Endodermal cell (in vitro differentiated cells): ENCODE results near the gene ZNF48. TPM values are rescaled to one million over a fixed set of nuclear protein-coding genes. Genes with fewer than 3 reads are reported as not detected.

ENCODE experiments used
- DNase-seq: peaks from one replicate; pipeline ENCODE4 v3.0.0-alpha.2; 2017
- H3K27ac ChIP-seq: 2 replicates; pipeline ENCODE4 v1.5.1; 2013; ENCODE audit warnings: mild to moderate bottlenecking, low read depth, low read length, moderate library complexity
- H3K27me3 ChIP-seq: 2 replicates; pipeline ENCODE4 v1.6.1; 2013; ENCODE audit warnings: mild to moderate bottlenecking, low read length, moderate library complexity; ENCODE audit not compliant: insufficient read depth, control insufficient read depth, poor library complexity, severe bottlenecking
- H3K36me3 ChIP-seq: 2 replicates; pipeline ENCODE4 v1.7.0; 2013; ENCODE audit warnings: mild to moderate bottlenecking, low read length, moderate library complexity; ENCODE audit not compliant: control insufficient read depth, insufficient read depth
- H3K4me1 ChIP-seq: one replicate; pipeline ENCODE4 v1.7.0; 2013; ENCODE audit warnings: low read length; ENCODE audit not compliant: control insufficient read depth, insufficient read depth
- H3K4me3 ChIP-seq: 2 replicates; pipeline ENCODE4 v1.5.1; 2013; ENCODE audit warnings: mild to moderate bottlenecking, low read length, moderate library complexity
- H3K9ac ChIP-seq: 2 replicates; pipeline ENCODE4 v1.6.1; 2013; ENCODE audit warnings: mild to moderate bottlenecking, low read length, moderate library complexity; ENCODE audit not compliant: poor library complexity, severe bottlenecking; ENCODE audit errors: extremely low read depth
- H3K9me3 ChIP-seq: 2 replicates; pipeline ENCODE4 v1.6.1; 2013; ENCODE audit warnings: mild to moderate bottlenecking, low read length, moderate library complexity; ENCODE audit not compliant: control insufficient read depth
- H3K27ac Mint-ChIP-seq: 2 replicates; pipeline ENCODE4 v1.8.0; 2020; ENCODE audit warnings: mixed read lengths
- H3K27me3 Mint-ChIP-seq: 2 replicates; pipeline ENCODE4 v1.8.0; 2021; ENCODE audit warnings: mild to moderate bottlenecking, mixed read lengths; ENCODE audit not compliant: insufficient read depth
- H3K36me3 Mint-ChIP-seq: 2 replicates; pipeline ENCODE4 v1.8.0; 2020; ENCODE audit warnings: low read depth, mixed read lengths
- H3K4me1 Mint-ChIP-seq: 2 replicates; pipeline ENCODE4 v1.8.0; 2020; ENCODE audit warnings: mixed read lengths
- H3K4me3 Mint-ChIP-seq: 2 replicates; pipeline ENCODE4 v1.8.0; 2020; ENCODE audit warnings: mild to moderate bottlenecking, moderate library complexity, mixed read lengths
- H3K9me3 Mint-ChIP-seq: 2 replicates; pipeline ENCODE4 v1.8.0; 2020; ENCODE audit warnings: mild to moderate bottlenecking, mixed read lengths
- CTCF ChIP-seq: fragments of 200-600 bp; sonication (generic); conservative IDR thresholded peaks from 2 replicates; pipeline ENCODE4 v1.5.0; 2021; ENCODE audit warnings: antibody characterized with exemption, mild to moderate bottlenecking
- WGBS, 2 experiments: methylation state at CpG; one replicate each; pipeline versions ENCODE4 v1.1.5 to v1.1.7; 2013; ENCODE audit warnings: missing lambda C conversion rate in 2 of 2, mixed read lengths in 1 of 2; ENCODE audit not compliant: insufficient coverage in 1 of 2, insufficient read length in 1 of 2; 5-methylcytosine and 5-hydroxymethylcytosine counted together
- total RNA-seq, 2 donors: library from RNA; stranded (reverse); fragmentation: NEBNext Ultra II Directional in 1 of 2; extraction: Animal tissue kit (Norgen Biotek cat#: 25700) in 1 of 2; gene quantifications; 2 replicates in 1 of 2; 3 replicates in 1 of 2; pipeline ENCODE4 v1.2.1, GENCODE V29; 2021

ZNF48 gene
- total RNA-seq, 2 donors from 2014 or later = 40.1 to 58.4 TPM

GRCh38 chr16:30359871-30360170 lies 35.4 kb upstream of the ZNF48 start:
- no peak overlapping the region for H3K4me3 ChIP-seq
- no peaks in the 10 kb centered on the region for H3K27me3 ChIP-seq
- peaks cover 34% of the 10 kb centered on the region for H3K36me3 ChIP-seq
- H3K9ac ChIP-seq = no peak overlapping the region
- H3K4me3 Mint-ChIP-seq = no peak overlapping the region
- no peak overlapping the region for H3K27ac Mint-ChIP-seq
- no peaks in the 10 kb centered on the region for H3K9me3 ChIP-seq
- H3K4me1 ChIP-seq = peaks cover 6% of the 10 kb centered on the region
- no peak overlapping the region for H3K27ac ChIP-seq
- no peaks in the 10 kb centered on the region for H3K27me3 Mint-ChIP-seq
- no peaks in the 10 kb centered on the region for H3K9me3 Mint-ChIP-seq
- TF ChIP-seq CTCF = no peak
- DNase-seq = peak; percentile 45
- WGBS, 2 experiments = 89 to 90% methylated on average over 3 to 6 of the region's 6 CpGs
- H3K4me1 Mint-ChIP-seq = peaks cover 8% of the 10 kb centered on the region
- H3K36me3 Mint-ChIP-seq = peaks cover 36% of the 10 kb centered on the region

DNA sequence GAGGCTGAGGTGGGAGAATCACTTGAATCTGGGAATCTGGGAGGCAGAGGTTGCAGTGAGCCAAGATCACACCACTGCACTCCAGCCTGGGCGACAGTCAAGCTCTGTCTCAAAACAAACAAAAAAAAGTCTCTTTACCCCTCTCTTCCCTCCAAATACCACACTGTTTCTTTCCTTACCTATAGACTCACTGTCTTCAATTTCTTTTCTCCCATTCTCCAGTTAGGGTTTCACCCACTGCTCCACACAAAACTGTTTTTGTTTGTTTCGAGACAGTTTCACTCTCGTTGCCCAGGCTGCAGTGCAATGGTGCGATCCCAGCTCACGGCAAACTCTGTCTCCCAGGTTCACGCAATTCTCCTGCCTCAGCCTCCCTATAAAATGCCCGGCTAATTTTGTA lies 34.0 kb upstream of the ZNF48 start:
- peak; percentile 13 for DNase-seq
- Mint-ChIP-seq H3K4me1 (peaks cover 8% of the 10 kb centered on the region), H3K27ac (no peak overlapping the region), H3K4me3 (no peak overlapping the region), H3K27me3 (no peaks in the 10 kb centered on the region), H3K36me3 (peaks cover 45% of the 10 kb centered on the region), H3K9me3 (no peaks in the 10 kb centered on the region)
- Histone ChIP-seq H3K9ac (no peak overlapping the region), H3K4me3 (no peak overlapping the region), H3K36me3 (peaks cover 41% of the 10 kb centered on the region), H3K9me3 (no peaks in the 10 kb centered on the region), H3K27ac (no peak overlapping the region), H3K27me3 (no peaks in the 10 kb centered on the region), H3K4me1 (peaks cover 4% of the 10 kb centered on the region)
- TF ChIP-seq CTCF = no peak
- WGBS, 2 experiments = 91 to 99% methylated on average over 6 to 7 of the region's 7 CpGs

GRCh38 chr16:30365200-30365599 lies 30.0 kb upstream of the ZNF48 start:
- H3K4me1 Mint-ChIP-seq = peaks cover 28% of the 10 kb centered on the region
- H3K36me3 ChIP-seq = peaks cover 30% of the 10 kb centered on the region
- H3K36me3 Mint-ChIP-seq = peaks cover 43% of the 10 kb centered on the region
- H3K4me3 Mint-ChIP-seq = no peak overlapping the region
- no peak for DNase-seq
- H3K27me3 ChIP-seq = no peaks in the 10 kb centered on the region
- no peaks in the 10 kb centered on the region for H3K9me3 Mint-ChIP-seq
- no peak for TF ChIP-seq CTCF
- H3K9ac ChIP-seq = no peak overlapping the region
- H3K4me3 ChIP-seq = no peak overlapping the region
- WGBS, 2 experiments = 94 to 97% methylated on average over 8 to 10 of the region's 10 CpGs
- H3K27me3 Mint-ChIP-seq = no peaks in the 10 kb centered on the region
- peak overlapping the region; percentile 72 for H3K27ac Mint-ChIP-seq
- H3K4me1 ChIP-seq = peaks cover 7% of the 10 kb centered on the region
- no peaks in the 10 kb centered on the region for H3K9me3 ChIP-seq
- H3K27ac ChIP-seq = no peak overlapping the region
